ES-I3 (cell line): Measurements from ENCODE around the gene RBBP7.

Experiments
- H3K36me3 ChIP-seq: 2 replicates; pipeline ENCODE4 v1.6.1; 2013; ENCODE audit warnings: mild to moderate bottlenecking, low read length, control low read depth, moderate library complexity; ENCODE audit not compliant: insufficient read depth
- H3K4me1 ChIP-seq: 2 replicates; pipeline ENCODE4 v1.6.1; 2013; ENCODE audit warnings: mild to moderate bottlenecking, control low read depth, low read length; ENCODE audit not compliant: insufficient read depth
- H3K9ac ChIP-seq: 2 replicates; pipeline ENCODE4 v1.6.1; 2013; ENCODE audit warnings: low read depth, mild to moderate bottlenecking, low read length, moderate library complexity
- H3K9me3 ChIP-seq: 2 replicates; pipeline ENCODE4 v1.6.1; 2013; ENCODE audit warnings: mild to moderate bottlenecking, low read length, moderate library complexity; ENCODE audit not compliant: control insufficient read depth, insufficient read depth

Gene RBBP7

DNA sequence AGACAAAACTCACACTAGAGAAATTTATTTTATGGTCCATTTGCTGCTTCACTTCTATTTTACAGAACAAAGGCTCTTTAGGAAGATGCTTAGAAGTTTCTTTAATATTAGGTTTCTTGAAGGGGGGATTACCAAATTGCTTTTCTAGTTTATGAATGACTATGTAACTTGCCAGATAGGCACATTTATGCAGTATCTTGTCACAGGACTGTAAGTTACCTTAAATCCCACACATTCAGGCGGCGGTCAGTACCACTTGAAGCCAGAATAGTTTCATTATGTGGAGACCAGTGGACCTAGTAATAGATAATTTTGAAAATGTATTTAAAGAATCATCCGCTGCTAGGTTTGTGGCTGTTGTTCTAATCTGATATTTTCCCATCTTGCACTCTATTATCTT, 18.3 kb downstream of the RBBP7 start:
- Histone ChIP-seq H3K9me3 (0 out of 2 replicates have a peak, but pooled peaks cover 2% of the 10 kb centered on the region), H3K4me1 (peaks cover 6% of the 10 kb centered on the region), H3K9ac (no peak overlapping the region), H3K36me3 (peaks cover 36% of the 10 kb centered on the region)

DNA sequence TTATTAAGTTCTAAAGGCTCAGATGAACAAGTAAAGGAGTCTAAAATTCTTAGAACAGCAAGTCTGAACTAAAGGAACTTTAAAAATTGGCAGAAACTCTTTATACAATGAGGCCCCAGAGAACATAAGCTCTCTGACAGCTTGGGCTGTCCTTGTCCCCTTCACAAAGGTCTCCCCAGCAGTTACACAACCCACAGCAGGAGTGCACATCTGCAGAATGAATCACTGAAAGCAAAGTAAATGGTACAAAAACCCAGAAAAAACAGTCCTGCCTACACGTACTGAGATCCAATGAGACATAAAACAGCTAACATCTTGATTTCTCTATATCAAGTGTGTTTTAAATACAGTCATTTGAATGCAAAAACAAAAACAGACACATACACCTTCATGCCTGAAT, 18.7 kb downstream of the RBBP7 start:
- Histone ChIP-seq H3K4me1 (peaks cover 6% of the 10 kb centered on the region), H3K36me3 (peaks cover 34% of the 10 kb centered on the region), H3K9ac (no peak overlapping the region), H3K9me3 (no peaks in the 10 kb centered on the region)

DNA sequence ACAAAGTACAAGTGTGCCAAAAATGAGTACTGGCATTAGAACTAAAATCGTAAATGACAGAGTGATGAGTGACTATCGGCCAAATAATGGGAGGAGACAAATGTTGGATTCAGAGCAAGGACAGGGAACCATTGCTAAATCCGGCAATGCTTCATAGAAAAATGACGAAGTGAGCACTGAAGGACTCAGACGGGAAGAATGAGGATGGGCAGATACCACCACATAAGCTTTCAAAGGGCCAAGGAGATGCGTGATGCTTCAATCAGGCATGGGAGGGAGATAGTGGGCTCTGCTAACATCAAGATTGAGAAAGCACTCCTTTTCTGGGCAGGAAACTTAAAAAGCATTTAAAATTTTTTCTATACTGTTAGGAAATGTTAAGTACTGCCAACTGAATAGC, 21.6 kb downstream of the RBBP7 start:
- H3K4me1 ChIP-seq, result peaks cover 4% of the 10 kb centered on the region; the same call in 1 of the 2 replicates
- no peaks in the 10 kb centered on the region for H3K9me3 ChIP-seq
- H3K36me3 ChIP-seq, result peaks cover 26% of the 10 kb centered on the region
- H3K9ac ChIP-seq, result no peak overlapping the region

GRCh38 chrX:16845686-16846085, 24.5 kb downstream of the RBBP7 start:
- H3K36me3 ChIP-seq, result peaks cover 30% of the 10 kb centered on the region
- H3K9ac ChIP-seq, result no peak overlapping the region
- H3K9me3 ChIP-seq, result no peaks in the 10 kb centered on the region
- peaks cover 11% of the 10 kb centered on the region; the same call in 1 of the 2 replicates for H3K4me1 ChIP-seq

DNA sequence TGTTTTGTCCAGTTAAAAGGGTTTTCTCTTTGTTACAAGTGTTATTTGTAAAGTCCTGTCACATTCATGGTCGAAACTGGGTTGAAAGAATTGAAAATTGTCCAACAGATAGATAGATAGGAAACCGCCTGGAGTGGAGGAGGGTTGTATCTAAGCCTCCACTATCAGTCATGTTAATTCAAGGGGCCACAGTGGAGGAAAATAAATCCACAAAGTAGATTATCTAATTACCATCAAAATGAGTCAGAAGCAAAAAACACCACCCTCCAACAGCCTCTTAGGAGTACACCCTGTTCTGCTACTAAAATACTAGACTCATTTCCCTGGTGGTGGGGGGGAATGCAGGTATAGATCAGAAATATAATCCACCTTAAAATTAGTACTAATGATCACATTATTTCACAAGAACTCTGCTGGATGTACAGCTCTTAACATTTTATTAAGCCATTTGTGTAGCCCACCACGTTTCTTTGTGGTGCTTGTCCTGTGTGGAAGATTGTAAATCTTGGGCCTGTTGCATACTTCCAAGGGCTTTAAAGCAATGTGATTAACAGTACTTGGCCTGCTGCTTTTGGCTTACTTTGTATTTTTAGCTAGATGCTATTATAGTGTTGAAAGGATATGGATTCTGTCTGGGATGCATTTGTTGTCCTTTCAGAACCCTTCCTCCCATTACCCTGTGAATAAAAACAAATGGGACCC, 26.8 kb downstream of the RBBP7 start:
- Histone ChIP-seq H3K9me3 (no peaks in the 10 kb centered on the region), H3K4me1 (peaks cover 30% of the 10 kb centered on the region), H3K9ac (no peak overlapping the region), H3K36me3 (peaks cover 29% of the 10 kb centered on the region)

- Histone ChIP-seq H3K9ac (no peak overlapping the region), H3K9me3 (no peaks in the 10 kb centered on the region), H3K4me1 (peaks cover 32% of the 10 kb centered on the region), H3K36me3 (peaks cover 29% of the 10 kb centered on the region)
These were observed 27.5 kb downstream of the RBBP7 start for GRCh38 chrX:16842684-16843083.

DNA sequence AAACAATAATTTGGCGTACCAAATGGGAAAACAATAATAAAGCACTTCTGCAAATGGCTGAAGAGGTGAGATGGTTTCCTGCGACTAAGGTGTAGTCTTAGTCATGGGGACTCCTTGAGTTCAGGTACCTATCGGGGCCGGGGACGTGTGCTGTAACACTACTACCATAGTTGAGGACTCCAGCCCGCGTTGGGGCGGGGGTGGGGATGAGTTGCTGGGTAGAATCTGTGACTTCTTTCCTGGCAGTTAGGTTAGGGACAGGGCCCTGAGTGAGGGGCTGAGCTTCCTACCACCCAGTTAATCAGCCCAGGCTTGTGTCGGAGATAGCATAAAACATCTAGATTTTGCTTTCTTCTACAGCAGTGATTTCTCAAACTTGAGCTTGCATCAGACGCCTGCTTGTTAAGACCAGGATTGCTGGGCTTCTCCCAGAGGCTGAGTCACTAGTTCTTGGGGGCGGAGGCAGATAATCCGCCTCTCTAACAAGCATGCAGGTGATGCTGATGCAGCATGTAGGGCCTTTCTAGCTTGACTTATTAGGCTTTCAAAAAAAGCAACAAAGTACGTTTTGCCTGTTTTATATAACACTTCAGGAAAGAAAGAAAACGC, 30.2 kb downstream of the RBBP7 start:
- Histone ChIP-seq H3K9me3 (no peaks in the 10 kb centered on the region), H3K4me1 (peaks cover 32% of the 10 kb centered on the region), H3K36me3 (peaks cover 29% of the 10 kb centered on the region)

GRCh38 chrX:16839219-16839851, 30.8 kb downstream of the RBBP7 start:
- H3K36me3 ChIP-seq, result peaks cover 27% of the 10 kb centered on the region
- H3K9me3 ChIP-seq, result no peaks in the 10 kb centered on the region
- no peak overlapping the region for H3K9ac ChIP-seq
- peaks cover 32% of the 10 kb centered on the region for H3K4me1 ChIP-seq

More for the DNA sequence above, 30.2 kb downstream of the RBBP7 start:
- no peak overlapping the region for H3K9ac ChIP-seq

- H3K9me3 ChIP-seq, result no peaks in the 10 kb centered on the region
- H3K36me3 ChIP-seq, result peaks cover 34% of the 10 kb centered on the region
- no peak overlapping the region for H3K9ac ChIP-seq
- peaks cover 27% of the 10 kb centered on the region for H3K4me1 ChIP-seq
These were observed 31.7 kb downstream of the RBBP7 start for GRCh38 chrX:16838202-16839066.

- Histone ChIP-seq H3K36me3 (peaks cover 19% of the 10 kb centered on the region), H3K9me3 (no peaks in the 10 kb centered on the region), H3K4me1 (peaks cover 21% of the 10 kb centered on the region), H3K9ac (no peak overlapping the region)
These were observed 33.8 kb downstream of the RBBP7 start for GRCh38 chrX:16836371-16836770.

GRCh38 chrX:16834806-16835205, 35.4 kb downstream of the RBBP7 start:
- no peaks in the 10 kb centered on the region for H3K9me3 ChIP-seq
- H3K4me1 ChIP-seq, result peaks cover 16% of the 10 kb centered on the region
- peaks cover 23% of the 10 kb centered on the region for H3K36me3 ChIP-seq
- no peak overlapping the region for H3K9ac ChIP-seq

DNA sequence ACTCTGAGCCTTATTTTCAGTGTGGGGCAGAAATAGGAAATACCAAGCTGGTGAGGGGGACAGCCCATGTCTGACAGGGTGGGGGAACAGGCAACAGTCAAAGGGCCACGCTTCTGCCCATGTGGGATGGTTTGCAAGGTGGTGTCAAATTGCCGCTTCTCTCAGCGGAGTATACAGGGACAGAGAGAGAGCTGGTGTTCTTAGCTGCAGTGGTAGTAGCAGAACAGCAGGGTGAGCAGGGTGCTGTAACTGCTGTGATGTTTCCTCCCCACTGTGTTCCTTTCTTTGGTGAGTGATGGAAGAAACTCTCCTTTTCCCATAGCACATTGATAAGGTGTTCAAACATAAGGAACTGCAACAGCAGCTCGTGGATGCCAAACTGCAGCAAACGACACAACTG, 37.9 kb downstream of the RBBP7 start:
- Histone ChIP-seq H3K9ac (no peak overlapping the region), H3K4me1 (peaks cover 12% of the 10 kb centered on the region), H3K36me3 (peaks cover 20% of the 10 kb centered on the region), H3K9me3 (no peaks in the 10 kb centered on the region)

DNA sequence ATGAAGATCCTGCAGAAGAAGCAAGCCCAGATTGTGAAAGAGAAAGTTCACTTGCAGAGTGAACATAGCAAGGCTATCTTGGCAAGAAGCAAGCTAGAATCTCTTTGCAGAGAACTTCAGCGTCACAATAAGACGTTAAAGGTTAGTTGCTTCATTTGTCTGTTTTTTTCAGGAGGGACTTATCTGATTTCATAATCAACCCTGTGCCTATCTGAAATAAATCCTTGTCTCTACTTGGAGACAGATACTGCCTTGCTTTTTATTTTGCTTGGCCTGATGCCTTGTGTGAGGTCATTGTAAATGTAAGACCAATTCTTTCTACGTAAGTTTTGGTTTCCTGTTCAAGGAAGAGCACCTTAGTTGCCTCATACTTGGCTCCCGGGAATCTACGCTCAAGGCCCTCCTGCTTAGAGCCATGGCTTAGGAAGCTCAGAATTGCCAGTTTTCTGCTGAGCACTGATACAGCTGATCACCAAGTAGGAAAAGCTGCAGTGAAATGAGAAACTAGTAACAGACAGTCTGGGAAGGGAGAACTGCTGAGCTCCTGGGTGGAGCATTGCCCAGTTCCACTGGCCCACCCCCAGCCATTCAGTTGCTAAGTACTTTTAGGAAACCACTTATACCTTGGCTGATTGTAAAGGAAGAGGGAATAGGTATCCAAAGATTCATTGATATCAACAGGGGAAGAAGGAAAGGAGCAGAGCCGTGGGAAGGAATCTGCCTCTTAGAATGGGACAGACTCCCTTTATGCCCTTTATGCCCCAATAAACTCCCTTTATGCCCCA, 41.8 kb downstream of the RBBP7 start:
- H3K9ac ChIP-seq, result no peak overlapping the region
- peaks cover 12% of the 10 kb centered on the region for H3K4me1 ChIP-seq
- H3K36me3 ChIP-seq, result peaks cover 12% of the 10 kb centered on the region
- H3K9me3 ChIP-seq, result no peaks in the 10 kb centered on the region

DNA sequence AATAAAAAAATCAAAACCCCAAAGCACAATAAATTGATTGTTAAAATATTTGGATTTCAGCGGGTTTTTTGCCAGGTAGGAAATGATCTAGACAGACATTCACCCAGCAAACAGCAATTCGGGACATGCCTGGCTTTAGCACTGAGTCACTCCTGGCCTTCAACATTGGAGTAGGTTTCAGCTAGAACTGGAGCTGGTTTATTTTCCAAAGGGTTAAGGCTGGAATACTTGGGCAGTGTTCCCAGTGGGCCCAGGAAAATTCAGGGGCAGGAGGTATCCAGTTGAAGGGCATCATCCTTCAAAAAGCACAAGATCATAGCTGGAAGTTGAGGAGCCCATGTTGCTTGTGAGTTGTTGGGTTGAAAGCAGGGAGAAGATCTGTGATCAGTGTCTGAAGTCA, 42.9 kb downstream of the RBBP7 start:
- Histone ChIP-seq H3K4me1 (peaks cover 12% of the 10 kb centered on the region), H3K36me3 (peaks cover 12% of the 10 kb centered on the region), H3K9ac (no peak overlapping the region)

More for the DNA sequence above, 42.9 kb downstream of the RBBP7 start:
- no peaks in the 10 kb centered on the region for H3K9me3 ChIP-seq
